ENCODE data around the gene ATP1A4.
"Not testable (repeated sequence)": the region's sequence is repeated elsewhere in the genome, so short reads cannot be mapped to it uniquely, and the experiment has no call there.

Gene ATP1A4

DNA sequence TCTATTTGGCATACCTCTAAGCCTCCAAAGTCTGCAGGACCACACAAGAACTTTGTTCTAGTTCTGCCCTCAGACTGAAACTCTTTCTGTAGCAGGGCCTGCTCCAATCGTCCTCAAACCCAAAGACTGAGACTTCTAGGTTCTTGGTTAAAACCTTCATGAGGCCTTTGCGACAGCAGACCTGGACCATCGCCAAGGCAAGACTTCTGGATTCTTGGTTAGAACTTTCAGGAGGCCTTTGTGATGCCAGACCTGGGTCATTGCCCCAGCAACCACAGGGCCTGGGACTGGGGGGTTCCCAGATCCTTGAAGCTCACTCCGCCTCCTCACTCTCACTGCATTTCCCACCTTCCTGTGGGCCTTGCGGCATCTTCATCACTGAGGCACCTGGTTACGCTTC lies at the start of gene ATP1A4:
TSS of gene ATP1A4 (plus strand) at position 301 of the 400 bp plus-strand sequence. CDS start 438 bp downstream, outside the sequence.
- no peak for DNase-seq (ENCODE audit: low read depth, low spot score)

DNA sequence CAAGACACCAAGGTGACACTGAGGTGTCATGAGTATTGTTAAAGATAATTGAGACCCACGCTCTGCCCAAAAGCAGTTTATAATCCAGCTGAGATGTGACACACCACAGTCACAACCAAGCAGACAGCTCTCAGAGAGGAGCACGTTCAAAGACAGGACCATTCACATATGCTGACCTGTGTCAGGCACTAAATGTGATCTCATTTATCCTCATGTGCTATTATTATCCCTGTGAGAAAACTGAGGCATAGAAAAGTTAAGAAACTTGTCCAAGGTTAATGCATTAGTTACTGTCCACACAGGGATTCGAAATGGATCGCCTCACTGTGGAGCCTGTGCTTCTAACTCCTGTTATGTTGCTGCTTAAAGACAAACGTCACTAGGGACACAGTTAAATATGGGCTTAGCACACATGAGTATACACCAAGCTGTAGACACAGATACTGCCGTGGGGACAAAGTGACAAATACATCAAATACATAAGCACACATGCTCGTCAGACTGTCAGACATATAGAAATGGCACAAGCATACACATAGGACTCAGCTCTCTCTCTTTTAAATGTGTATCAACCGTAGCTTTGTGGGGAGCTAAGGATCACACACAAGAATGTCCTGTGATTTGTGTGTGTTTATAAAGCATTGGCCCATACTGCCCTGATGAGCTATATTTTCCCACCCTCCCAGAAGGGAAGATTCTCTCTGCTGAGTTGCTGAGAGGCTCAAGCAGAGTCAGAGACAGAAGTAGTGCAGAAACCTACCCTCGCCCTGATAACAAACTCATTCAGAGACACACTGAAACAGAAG lies 49.5 kb upstream of the ATP1A4 start:
- no peak for DNase-seq (ENCODE audit: low read depth, low spot score)

- no peak for DNase-seq (ENCODE audit: low read depth, low spot score)
These were observed 47.6 kb upstream of the ATP1A4 start for GRCh38 chr1:160103658-160104408.

DNA sequence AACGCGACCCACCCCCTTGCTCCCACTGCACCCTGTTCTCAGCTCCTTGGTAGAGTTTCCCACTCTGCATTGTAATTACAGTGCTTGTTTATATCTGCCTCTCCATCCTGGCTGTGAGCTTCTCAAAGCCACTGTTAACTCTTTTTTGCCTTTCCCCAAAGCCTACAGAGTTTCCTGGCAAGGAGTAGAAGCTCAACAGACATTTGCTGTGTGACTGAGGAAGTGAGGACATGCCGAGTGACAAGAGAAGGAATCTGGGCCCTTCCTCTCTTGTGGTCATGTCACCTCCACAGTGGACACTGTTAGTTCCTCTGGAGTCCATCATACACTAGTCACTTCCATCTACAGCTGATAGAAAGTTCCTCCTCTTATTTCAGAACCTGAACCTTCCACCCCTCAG lies 46.9 kb upstream of the ATP1A4 start:
- no peak for DNase-seq (ENCODE audit: low read depth, low spot score)

DNA sequence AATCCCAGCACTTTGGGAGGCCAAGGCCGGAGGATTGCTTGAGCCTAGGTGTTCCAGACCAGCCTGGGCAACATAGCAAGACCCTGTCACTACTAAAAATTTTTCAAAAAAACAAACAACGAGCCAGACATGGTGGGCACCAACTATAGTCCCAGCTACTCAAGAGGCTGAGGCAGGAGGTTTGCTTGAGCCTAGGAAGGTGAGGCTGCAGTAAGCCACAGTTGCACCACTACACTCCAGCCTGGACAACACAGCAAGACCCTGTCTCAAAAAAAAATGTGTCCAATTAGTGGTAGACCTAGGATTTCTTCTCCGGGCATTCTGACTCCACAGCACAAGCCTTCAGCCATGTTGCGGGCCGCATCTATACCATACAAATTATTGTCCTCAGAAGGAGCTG lies 46.2 kb upstream of the ATP1A4 start:
- DNase-seq (ENCODE audit: low read depth, low spot score): no peak

- no peak for DNase-seq (ENCODE audit: low read depth, low spot score)
These were observed 43.9 kb upstream of the ATP1A4 start for GRCh38 chr1:160107512-160107911.

- DNase-seq (ENCODE audit: low read depth, low spot score): no peak
These were observed 42.3 kb upstream of the ATP1A4 start for GRCh38 chr1:160108888-160109662.

- DNase-seq (ENCODE audit: low read depth, low spot score): no peak
These were observed 41.7 kb upstream of the ATP1A4 start for GRCh38 chr1:160109686-160110085.

GRCh38 chr1:160111462-160111861 lies 39.9 kb upstream of the ATP1A4 start:
- not testable (repeated sequence) for DNase-seq (ENCODE audit: low read depth, low spot score)

DNA sequence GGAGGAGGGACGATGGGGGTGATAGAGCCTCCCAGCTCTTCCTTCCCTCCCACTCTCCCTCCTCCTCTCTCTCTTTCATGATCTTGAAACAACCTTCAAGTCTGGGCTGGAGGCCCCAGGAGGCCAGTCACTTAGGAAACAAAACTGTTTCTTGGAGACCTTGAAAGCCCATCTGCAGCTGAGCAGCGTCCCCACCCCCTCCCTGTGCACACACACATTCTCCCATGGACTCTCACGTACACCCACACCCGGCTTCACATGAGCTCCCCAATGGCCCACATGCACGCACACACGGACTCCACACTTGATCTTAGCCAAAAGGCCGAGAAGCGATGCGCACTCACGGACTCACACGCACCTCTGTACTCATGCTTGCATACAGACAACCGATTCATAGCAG lies 39.0 kb upstream of the ATP1A4 start:
- DNase-seq (ENCODE audit: low read depth, low spot score): no peak

DNA sequence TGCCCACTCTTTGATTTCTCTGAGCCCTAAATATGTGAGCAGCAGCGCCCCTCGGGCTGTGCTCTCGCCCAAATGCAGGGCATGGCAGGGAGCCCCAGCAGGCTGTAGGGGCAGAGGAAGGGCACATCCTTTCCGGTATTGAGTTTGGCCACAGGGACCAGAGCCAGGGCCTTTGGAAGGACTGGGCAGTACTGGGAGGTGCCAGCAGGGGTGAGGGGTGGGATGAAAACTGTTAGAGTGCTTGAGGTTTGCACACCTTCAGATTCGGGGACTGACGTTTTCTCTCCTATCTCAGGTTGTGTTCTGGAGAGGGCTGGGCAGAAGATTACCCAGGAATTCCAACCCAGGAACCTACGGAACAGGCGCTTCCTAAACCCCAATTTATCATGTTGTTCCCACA lies 38.0 kb upstream of the ATP1A4 start:
- DNase-seq (ENCODE audit: low read depth, low spot score): no peak

- DNase-seq (ENCODE audit: low read depth, low spot score): no peak
These were observed 37.3 kb upstream of the ATP1A4 start for GRCh38 chr1:160114085-160114484.

GRCh38 chr1:160115545-160116282 lies 35.7 kb upstream of the ATP1A4 start, which contains the start of gene ATP1A2:
ATP1A2 (plus strand) TSS chr1:160115759; CDS start chr1:160115862, 103 bp downstream.
- DNase-seq (ENCODE audit: low read depth, low spot score): no peak

DNA sequence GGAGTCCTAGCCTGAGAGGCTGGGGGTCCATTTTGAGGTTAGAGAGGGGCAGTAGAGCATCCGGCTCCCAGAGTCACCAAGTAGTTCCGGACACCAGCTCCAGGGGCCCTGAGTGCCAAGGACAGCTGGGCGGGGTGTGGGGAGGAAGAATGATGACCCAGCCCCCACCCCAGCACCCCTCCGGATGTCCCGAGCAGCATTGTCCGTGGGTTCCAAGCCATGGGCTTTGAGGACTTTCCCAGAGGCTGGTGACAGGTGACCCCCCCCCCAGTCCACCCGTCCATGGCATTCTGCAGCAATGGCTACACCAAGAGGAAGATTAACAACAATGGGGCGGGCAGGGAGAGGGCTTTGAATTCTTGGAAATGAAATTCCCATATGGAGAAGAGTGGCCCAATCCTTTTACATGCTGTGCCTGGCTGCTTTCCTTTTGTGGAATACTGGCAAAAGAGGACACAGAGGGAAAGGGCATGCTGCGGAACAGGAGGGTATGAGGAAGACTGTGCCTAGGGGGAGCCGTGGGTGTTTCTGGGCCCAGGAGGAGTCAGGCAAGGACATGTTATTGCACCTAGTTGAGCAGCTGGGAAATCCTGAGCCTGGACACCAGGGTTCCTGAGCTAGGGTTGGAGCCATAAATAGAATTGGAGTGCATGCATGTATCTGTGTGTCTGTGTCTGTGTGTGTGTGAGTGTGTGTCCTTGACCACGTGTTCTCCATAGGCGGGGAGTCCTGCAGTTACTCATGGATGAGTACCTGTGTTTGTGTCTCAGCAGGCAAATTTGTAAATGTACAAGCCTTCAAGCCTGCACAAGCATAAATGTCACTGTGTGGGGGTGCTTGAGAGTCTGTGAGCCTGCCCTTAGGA lies 34.9 kb upstream of the ATP1A4 start:
- DNase-seq (ENCODE audit: low read depth, low spot score): no peak

DNA sequence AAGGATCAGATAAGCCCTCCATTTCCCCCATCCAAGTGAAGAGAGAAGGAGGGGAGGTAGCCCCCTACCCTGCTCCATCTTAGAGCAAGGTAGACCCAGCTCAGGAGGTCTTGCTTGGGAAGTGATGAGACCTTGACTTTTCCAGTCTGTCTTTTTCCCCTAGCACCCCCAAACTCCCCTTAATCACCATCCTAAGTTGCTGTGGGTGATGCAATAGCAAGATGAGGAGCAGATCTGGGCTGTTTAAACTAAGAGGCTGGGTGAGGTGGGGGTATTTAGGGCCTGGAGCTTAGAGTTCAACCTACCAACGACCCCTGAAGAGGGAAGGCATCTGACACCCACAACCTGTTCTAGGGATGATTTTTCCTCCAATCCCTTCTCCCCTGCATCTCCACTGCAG lies 34.1 kb upstream of the ATP1A4 start:
- DNase-seq (ENCODE audit: low read depth, low spot score): no peak

DNA sequence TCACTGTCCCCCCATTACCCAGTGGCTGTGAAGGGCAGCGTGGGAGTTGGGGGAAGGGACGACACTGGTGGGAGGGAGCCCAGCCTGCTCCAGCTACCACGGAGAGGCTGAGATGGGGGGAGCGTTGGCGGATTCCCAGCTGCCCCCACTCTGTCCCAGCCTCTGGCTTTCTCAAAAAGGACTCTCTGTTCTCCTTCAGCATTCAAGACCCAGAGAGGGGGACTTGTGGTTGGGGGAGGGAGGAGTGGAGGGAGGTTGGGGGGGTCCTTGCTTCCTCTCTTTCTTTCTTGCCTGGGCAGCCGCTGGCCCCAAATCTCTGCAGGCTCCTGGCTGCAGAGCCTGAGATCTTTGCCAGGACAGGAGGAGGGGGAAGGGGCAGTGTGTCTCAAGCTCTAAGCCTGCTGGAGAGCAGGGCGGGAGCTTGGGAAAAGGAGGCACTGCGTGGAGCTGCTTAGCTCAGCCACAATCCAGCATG lies 33.7 kb upstream of the ATP1A4 start:
- DNase-seq (ENCODE audit: low read depth, low spot score): no peak

GRCh38 chr1:160118928-160119327 lies 32.5 kb upstream of the ATP1A4 start:
- no peak for DNase-seq (ENCODE audit: low read depth, low spot score)

DNA sequence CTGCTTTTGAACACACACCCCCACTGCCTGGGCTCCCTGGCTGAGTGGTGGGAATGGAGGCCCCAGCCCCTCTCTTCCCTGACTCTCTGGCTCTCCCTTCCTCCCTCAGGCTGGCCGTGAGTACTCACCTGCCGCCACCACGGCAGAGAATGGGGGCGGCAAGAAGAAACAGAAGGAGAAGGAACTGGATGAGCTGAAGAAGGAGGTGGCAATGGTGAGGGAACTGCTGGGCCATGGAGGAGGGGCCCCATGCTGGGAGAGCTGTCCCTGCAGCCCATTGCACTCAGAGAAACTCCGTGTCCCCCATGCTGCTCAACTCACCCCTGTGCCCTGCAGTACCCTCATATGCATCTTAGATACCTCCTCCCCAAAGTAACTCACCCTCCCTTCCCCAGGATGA lies 30.6 kb upstream of the ATP1A4 start:
- DNase-seq (ENCODE audit: low read depth, low spot score): no peak

DNA sequence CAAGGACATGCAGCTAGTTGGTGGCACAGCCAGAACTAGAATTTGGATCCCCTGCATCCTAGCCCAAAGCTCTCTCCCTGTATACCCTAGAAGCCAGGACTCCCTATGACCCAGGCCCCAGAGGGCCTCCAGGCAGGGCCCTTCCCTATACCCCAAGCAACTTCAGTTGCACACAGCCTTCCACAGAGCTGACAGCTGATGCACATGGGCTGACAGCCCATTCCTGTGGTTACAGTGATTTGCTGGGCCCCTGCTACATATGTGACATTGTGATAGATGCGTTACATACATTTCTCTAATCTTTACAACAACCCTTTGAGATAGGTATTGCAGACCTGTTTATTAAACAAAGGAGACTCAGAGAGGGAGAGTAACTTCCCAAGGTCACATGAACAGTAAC lies 30.0 kb upstream of the ATP1A4 start:
- DNase-seq (ENCODE audit: low read depth, low spot score): no peak

GRCh38 chr1:160122978-160123495 lies 28.4 kb upstream of the ATP1A4 start:
- no peak for DNase-seq (ENCODE audit: low read depth, low spot score)

All from activated CD4-positive, CD25-positive, alpha-beta regulatory T cell treated with anti-CD3 and anti-CD28 coated beads, Interleukin-2, amount 50 U/mL, for 16 hours (primary cell).